SK-N-SH (cell line): Measurements from ENCODE around the gene ERBB2.

Experiments
- EZH2phosphoT487 ChIP-seq: fragments of 200-600 bp; sonication (generic); IDR thresholded peaks from 2 replicates; pipeline ENCODE4 v1.6.1; 2017; ENCODE audit warnings: low read depth, mixed run types, mild to moderate bottlenecking, antibody characterized with exemption, moderate library complexity, borderline replicate concordance
- GABPA ChIP-seq: IDR thresholded peaks from 2 replicates; pipeline ENCODE4 v1.4.0; 2012; ENCODE audit warnings: low read depth, mild to moderate bottlenecking
- TEAD4 ChIP-seq: IDR thresholded peaks from 2 replicates; pipeline ENCODE4 v1.4.0; 2012; ENCODE audit warnings: mild to moderate bottlenecking, borderline replicate concordance; ENCODE audit not compliant: insufficient read depth
- TF ChIP-seq, protein P1 (sequence below): IDR thresholded peaks from 2 replicates; pipeline ENCODE4 v1.6.1; 2012; ENCODE audit warnings: mild to moderate bottlenecking, low read depth, low read length, moderate library complexity
- TF ChIP-seq, protein P2 (sequence below): IDR thresholded peaks from 2 replicates; pipeline ENCODE4 v1.4.0; 2012; ENCODE audit warnings: low read depth
- TF ChIP-seq, protein P3 (sequence below): fragments of 200-600 bp; sonication (generic); IDR thresholded peaks from 2 replicates; pipeline ENCODE4 v1.6.1; 2017; ENCODE audit warnings: antibody characterized with exemption, mild to moderate bottlenecking, moderate library complexity

DNA sequence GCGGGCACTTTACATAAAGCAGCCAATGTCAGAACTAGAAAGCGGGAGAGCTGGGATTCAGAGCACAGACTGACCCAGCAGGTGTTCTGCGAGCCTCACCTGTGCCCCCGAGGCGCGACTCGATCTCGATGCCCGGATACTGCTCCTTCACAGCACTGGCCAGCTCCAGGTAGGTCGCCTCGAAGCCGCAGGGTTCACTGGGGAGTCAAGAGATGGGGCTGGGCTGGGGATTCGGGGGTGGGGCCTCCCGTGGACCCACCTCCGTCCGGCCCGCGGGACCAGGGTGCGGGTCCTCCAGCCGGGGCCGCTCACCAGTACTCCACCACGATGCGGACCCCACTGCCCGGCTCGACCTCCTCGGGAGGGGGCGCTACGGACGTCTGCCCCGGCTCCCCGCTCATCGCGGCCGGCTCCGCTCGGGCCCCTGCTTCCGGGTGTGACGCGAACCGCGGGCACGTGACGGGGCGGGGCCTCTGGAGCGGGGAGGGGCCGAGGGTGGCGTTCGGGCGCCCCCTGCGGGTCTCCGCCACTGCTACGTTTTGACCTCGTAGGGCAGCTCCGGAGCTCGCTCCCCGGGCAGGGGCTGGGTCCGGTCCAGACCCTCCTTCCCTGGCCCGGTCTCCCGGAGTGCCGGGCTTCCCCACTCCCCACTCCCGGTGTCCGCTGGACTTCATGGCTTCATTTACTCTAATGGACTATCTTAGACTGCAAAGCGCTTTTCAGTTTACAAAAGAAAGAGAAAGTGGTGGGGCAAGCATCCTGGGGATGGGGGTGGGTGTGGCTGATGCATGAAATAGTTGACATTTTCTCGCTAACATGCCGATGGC, 30.4 kb downstream of the ERBB2 start, which contains the start of gene MIEN1:
- TF ChIP-seq TEAD4, result no peak
- TF ChIP-seq, protein P1, sequence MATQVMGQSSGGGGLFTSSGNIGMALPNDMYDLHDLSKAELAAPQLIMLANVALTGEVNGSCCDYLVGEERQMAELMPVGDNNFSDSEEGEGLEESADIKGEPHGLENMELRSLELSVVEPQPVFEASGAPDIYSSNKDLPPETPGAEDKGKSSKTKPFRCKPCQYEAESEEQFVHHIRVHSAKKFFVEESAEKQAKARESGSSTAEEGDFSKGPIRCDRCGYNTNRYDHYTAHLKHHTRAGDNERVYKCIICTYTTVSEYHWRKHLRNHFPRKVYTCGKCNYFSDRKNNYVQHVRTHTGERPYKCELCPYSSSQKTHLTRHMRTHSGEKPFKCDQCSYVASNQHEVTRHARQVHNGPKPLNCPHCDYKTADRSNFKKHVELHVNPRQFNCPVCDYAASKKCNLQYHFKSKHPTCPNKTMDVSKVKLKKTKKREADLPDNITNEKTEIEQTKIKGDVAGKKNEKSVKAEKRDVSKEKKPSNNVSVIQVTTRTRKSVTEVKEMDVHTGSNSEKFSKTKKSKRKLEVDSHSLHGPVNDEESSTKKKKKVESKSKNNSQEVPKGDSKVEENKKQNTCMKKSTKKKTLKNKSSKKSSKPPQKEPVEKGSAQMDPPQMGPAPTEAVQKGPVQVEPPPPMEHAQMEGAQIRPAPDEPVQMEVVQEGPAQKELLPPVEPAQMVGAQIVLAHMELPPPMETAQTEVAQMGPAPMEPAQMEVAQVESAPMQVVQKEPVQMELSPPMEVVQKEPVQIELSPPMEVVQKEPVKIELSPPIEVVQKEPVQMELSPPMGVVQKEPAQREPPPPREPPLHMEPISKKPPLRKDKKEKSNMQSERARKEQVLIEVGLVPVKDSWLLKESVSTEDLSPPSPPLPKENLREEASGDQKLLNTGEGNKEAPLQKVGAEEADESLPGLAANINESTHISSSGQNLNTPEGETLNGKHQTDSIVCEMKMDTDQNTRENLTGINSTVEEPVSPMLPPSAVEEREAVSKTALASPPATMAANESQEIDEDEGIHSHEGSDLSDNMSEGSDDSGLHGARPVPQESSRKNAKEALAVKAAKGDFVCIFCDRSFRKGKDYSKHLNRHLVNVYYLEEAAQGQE, result no peak
- TF ChIP-seq, protein P2, sequence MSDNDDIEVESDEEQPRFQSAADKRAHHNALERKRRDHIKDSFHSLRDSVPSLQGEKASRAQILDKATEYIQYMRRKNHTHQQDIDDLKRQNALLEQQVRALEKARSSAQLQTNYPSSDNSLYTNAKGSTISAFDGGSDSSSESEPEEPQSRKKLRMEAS, result peak; percentile 34; the same call in 1 of the 2 replicates
- TF ChIP-seq, protein P3, sequence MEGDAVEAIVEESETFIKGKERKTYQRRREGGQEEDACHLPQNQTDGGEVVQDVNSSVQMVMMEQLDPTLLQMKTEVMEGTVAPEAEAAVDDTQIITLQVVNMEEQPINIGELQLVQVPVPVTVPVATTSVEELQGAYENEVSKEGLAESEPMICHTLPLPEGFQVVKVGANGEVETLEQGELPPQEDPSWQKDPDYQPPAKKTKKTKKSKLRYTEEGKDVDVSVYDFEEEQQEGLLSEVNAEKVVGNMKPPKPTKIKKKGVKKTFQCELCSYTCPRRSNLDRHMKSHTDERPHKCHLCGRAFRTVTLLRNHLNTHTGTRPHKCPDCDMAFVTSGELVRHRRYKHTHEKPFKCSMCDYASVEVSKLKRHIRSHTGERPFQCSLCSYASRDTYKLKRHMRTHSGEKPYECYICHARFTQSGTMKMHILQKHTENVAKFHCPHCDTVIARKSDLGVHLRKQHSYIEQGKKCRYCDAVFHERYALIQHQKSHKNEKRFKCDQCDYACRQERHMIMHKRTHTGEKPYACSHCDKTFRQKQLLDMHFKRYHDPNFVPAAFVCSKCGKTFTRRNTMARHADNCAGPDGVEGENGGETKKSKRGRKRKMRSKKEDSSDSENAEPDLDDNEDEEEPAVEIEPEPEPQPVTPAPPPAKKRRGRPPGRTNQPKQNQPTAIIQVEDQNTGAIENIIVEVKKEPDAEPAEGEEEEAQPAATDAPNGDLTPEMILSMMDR, result peak; percentile 76
- no peak for TF ChIP-seq GABPA
- no peak for TF ChIP-seq EZH2phosphoT487
